Natural killer cell (primary cell): ENCODE results near the gene IPO11. TPM values are rescaled to one million over a fixed set of nuclear protein-coding genes. Genes with fewer than 3 reads are reported as not detected.

Experiments used
- ATAC-seq, 3 donors: fragments of 150-1000 bp in 2 of 3; fragments of 200-7000 bp in 1 of 3; cut with Tn5 transposase; 1 replicate in 1 of 3; 2 replicates in 2 of 3; pipeline ENCODE4 v1.10.0; 2021; ENCODE audit warnings: mild to moderate bottlenecking in 2 of 3, moderate library complexity in 2 of 3
- DNase-seq, 2 donors: peaks; one replicate each; pipeline versions ENCODE4 v3.0.0 to v3.0.0-alpha.2; 2013 to 2021; ENCODE audit warnings: mixed read lengths in 1 of 2
- H3K27ac ChIP-seq: one replicate; pipeline ENCODE4 v1.5.1; 2013; ENCODE audit warnings: mild to moderate bottlenecking, low read length
- H3K27me3 ChIP-seq: one replicate; pipeline ENCODE4 v1.6.1; 2013; ENCODE audit warnings: low read length; ENCODE audit not compliant: control insufficient read depth, insufficient read depth
- H3K36me3 ChIP-seq: one replicate; pipeline ENCODE4 v1.6.1; 2013; ENCODE audit warnings: low read length; ENCODE audit not compliant: control insufficient read depth, insufficient read depth
- H3K4me1 ChIP-seq: one replicate; pipeline ENCODE4 v1.6.1; 2013; ENCODE audit warnings: low read length; ENCODE audit not compliant: control insufficient read depth, insufficient read depth
- H3K4me3 ChIP-seq: one replicate; pipeline ENCODE4 v1.5.1; 2013; ENCODE audit warnings: low read length
- H3K9me3 ChIP-seq: one replicate; pipeline ENCODE4 v1.6.1; 2013; ENCODE audit warnings: low read length; ENCODE audit not compliant: control insufficient read depth, insufficient read depth
- H3K27ac Mint-ChIP-seq, 2 donors: one replicate each; pipeline ENCODE4 v1.8.0; 2022; ENCODE audit warnings: mild to moderate bottlenecking in 2 of 2, mixed read lengths in 2 of 2, moderate library complexity in 1 of 2
- H3K27me3 Mint-ChIP-seq, 2 donors: one replicate each; pipeline ENCODE4 v1.8.0; 2022; ENCODE audit warnings: low read depth in 2 of 2, mixed read lengths in 2 of 2
- H3K36me3 Mint-ChIP-seq: one replicate; pipeline ENCODE4 v1.8.0; 2022; ENCODE audit warnings: mixed read lengths
- H3K4me1 Mint-ChIP-seq, 2 donors: one replicate each; pipeline ENCODE4 v1.8.0; 2022; ENCODE audit warnings: mixed read lengths in 2 of 2
- H3K4me3 Mint-ChIP-seq: one replicate; pipeline ENCODE4 v1.8.0; 2022; ENCODE audit warnings: mild to moderate bottlenecking, moderate library complexity, mixed read lengths
- H3K9me3 Mint-ChIP-seq, 2 donors: one replicate each; pipeline ENCODE4 v1.8.0; 2022; ENCODE audit warnings: mixed read lengths in 2 of 2
- CTCF ChIP-seq: fragments of 200-600 bp; IDR thresholded peaks from one replicate; pipeline ENCODE4 v1.8.0; 2022; ENCODE audit warnings: antibody characterized with exemption
- WGBS: methylation state at CpG from one replicate; pipeline ENCODE4 v1.1.7; 2013; ENCODE audit warnings: missing lambda C conversion rate; ENCODE audit not compliant: insufficient coverage; 5-methylcytosine and 5-hydroxymethylcytosine counted together
- intact Hi-C: fragments of 100-400 bp; cut with micrococcal nuclease; formaldehyde crosslinking; loops from one replicate; pipeline ENCODE4 v1.14.2; 2022
- total RNA-seq, 4 donors: library from RNA; stranded (reverse); fragments of 120-200 nt in 1 of 4; gene quantifications; one replicate each; pipeline versions ENCODE4 v1.2.3 to v1.2.4, GENCODE V29; 2013 to 2022

The IPO11 gene
- total RNA-seq, 3 donors from 2014 or later (not counting 1 experiment from before 2014, with no cell fraction given), result 16.6 to 31.4 (median 30.7) TPM

- Mint-ChIP-seq H3K36me3 (no peaks in the 10 kb centered on the region), H3K9me3 (no peaks in the 10 kb centered on the region), H3K27ac (no peak overlapping the region), H3K4me3 (no peak overlapping the region), H3K4me1 (no peaks in the 10 kb centered on the region), H3K27me3 (no peaks in the 10 kb centered on the region)
- H3K4me3 ChIP-seq, result no peak overlapping the region
- no peaks in the 10 kb centered on the region for H3K9me3 ChIP-seq
- no peaks in the 10 kb centered on the region for H3K27me3 ChIP-seq
- 91% methylated on average over 5 of the region's 5 CpGs for WGBS
- ATAC-seq, result no peak
- TF ChIP-seq CTCF, result no peak
- H3K4me1 ChIP-seq, result no peaks in the 10 kb centered on the region
- intact Hi-C loops, result no loop called here
- H3K36me3 ChIP-seq, result peaks cover 8% of the 10 kb centered on the region
- DNase-seq, result no peak
- no peak overlapping the region for H3K27ac ChIP-seq
Observed at GRCh38 chr5:62627901-62628300, 215.3 kb downstream of the IPO11 start.

- TF ChIP-seq CTCF, result no peak
- DNase-seq (peak in 1 of 2 donors; percentile 23), ATAC-seq (no peak)
- Histone ChIP-seq H3K9me3 (no peaks in the 10 kb centered on the region), H3K4me1 (no peaks in the 10 kb centered on the region), H3K4me3 (no peak overlapping the region), H3K27ac (no peak overlapping the region), H3K36me3 (peaks cover 7% of the 10 kb centered on the region), H3K27me3 (no peaks in the 10 kb centered on the region)
- intact Hi-C loops, result loop anchor here (2.0 kb wide), 1 partner anchor 171 kb away; no protein-coding TSS in a partner anchor
- Mint-ChIP-seq H3K4me1 (no peaks in the 10 kb centered on the region), H3K27me3 (no peaks in the 10 kb centered on the region), H3K36me3 (no peaks in the 10 kb centered on the region), H3K27ac (no peak overlapping the region), H3K9me3 (no peaks in the 10 kb centered on the region), H3K4me3 (no peak overlapping the region)
- WGBS, result 92% methylated on average over 3 of the region's 3 CpGs
Observed at GRCh38 chr5:62631909-62632580, 219.5 kb downstream of the IPO11 start.

- Mint-ChIP-seq H3K9me3 (no peaks in the 10 kb centered on the region), H3K4me1 (no peaks in the 10 kb centered on the region), H3K27me3 (no peaks in the 10 kb centered on the region), H3K4me3 (no peak overlapping the region), H3K27ac (peak overlapping the region in 1 of 2 donors; percentile 70), H3K36me3 (no peaks in the 10 kb centered on the region)
- Histone ChIP-seq H3K4me3 (no peak overlapping the region), H3K9me3 (no peaks in the 10 kb centered on the region), H3K36me3 (peaks cover 2% of the 10 kb centered on the region), H3K27ac (no peak overlapping the region), H3K27me3 (no peaks in the 10 kb centered on the region), H3K4me1 (no peaks in the 10 kb centered on the region)
- no peak for ATAC-seq
- intact Hi-C loops, result loop anchor here (2.0 kb wide), 1 partner anchor 172 kb away; no protein-coding TSS in a partner anchor
- DNase-seq, result no peak
- no peak for TF ChIP-seq CTCF
Observed at GRCh38 chr5:62633243-62633642, 220.7 kb downstream of the IPO11 start.

GRCh38 chr5:62640446-62640845 is 227.9 kb downstream of the IPO11 start:
- no peaks in the 10 kb centered on the region for H3K4me1 ChIP-seq
- H3K27me3 Mint-ChIP-seq, result no peaks in the 10 kb centered on the region
- intact Hi-C loops, result no loop called here
- no peak overlapping the region for H3K4me3 ChIP-seq
- peaks cover 0 to 4% of the 10 kb centered on the region in 2 donors for H3K4me1 Mint-ChIP-seq
- no peak for ATAC-seq
- DNase-seq, result no peak
- H3K9me3 Mint-ChIP-seq, result no peaks in the 10 kb centered on the region
- TF ChIP-seq CTCF, result no peak
- H3K36me3 Mint-ChIP-seq, result no peaks in the 10 kb centered on the region
- WGBS, result 65% methylated on average over 4 of the region's 4 CpGs
- H3K27me3 ChIP-seq, result no peaks in the 10 kb centered on the region
- no peak overlapping the region for H3K27ac ChIP-seq
- H3K4me3 Mint-ChIP-seq, result no peak overlapping the region
- no peak overlapping the region for H3K27ac Mint-ChIP-seq
- no peaks in the 10 kb centered on the region for H3K9me3 ChIP-seq
- no peaks in the 10 kb centered on the region for H3K36me3 ChIP-seq
